Measurements from ENCODE around the gene AHNAK2.
"Not testable (repeated sequence)": the region's sequence is repeated elsewhere in the genome, so short reads cannot be mapped to it uniquely, and the experiment has no call there.

The AHNAK2 gene

GRCh38 chr14:104977681-104978653 is at the start of gene AHNAK2:
Gene AHNAK2, minus strand, starts transcription at chr14:104978374. Its CDS starts 137 bp downstream, at chr14:104978237.
- DNase-seq (ENCODE audit: low read depth) = peak; percentile 19

DNA sequence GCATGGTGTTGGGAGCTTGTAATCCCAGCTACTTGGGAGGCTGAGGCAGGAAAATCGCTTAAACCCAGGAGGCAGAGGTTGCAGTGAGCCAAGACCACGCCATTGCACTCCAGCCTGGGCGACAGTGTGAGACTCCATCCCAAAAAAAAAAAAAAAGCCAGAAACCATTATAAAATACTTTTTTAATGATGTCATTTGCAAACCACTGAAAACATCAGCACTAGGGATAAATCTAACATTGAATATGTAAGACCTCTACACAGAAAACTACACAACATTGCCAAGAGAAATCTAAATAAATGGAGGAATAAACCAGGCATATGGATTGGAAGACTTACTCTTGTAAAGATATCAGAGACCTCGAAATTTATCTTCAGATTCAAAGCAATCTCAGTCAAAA is 49.5 kb upstream of the AHNAK2 start:
- not testable (repeated sequence) for DNase-seq (ENCODE audit: low read depth)

- DNase-seq (ENCODE audit: low read depth) = no peak
These were observed 48.8 kb upstream of the AHNAK2 start for GRCh38 chr14:105026802-105027563.

- no peak for DNase-seq (ENCODE audit: low read depth)
These were observed 48.0 kb upstream of the AHNAK2 start for GRCh38 chr14:105026033-105026785.

DNA sequence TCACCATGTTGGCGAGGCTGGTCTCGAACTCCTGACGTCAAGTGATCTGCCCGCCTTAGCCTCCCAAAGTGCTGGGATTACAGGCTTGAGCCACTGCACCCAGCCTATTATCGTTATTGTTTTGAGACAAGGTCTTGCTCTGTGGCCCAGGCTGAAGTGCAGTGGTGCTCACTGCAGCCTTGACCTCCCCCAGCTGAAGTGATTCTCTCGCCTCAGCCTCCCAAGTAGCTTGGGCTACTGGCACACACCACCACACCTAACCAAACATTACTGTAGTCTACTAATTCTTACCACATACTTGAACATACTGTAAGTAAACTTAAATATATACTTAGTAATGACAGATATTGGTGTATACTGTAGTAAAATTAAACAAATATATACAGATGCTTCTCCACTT is 47.3 kb upstream of the AHNAK2 start:
- no peak for DNase-seq (ENCODE audit: low read depth)

DNA sequence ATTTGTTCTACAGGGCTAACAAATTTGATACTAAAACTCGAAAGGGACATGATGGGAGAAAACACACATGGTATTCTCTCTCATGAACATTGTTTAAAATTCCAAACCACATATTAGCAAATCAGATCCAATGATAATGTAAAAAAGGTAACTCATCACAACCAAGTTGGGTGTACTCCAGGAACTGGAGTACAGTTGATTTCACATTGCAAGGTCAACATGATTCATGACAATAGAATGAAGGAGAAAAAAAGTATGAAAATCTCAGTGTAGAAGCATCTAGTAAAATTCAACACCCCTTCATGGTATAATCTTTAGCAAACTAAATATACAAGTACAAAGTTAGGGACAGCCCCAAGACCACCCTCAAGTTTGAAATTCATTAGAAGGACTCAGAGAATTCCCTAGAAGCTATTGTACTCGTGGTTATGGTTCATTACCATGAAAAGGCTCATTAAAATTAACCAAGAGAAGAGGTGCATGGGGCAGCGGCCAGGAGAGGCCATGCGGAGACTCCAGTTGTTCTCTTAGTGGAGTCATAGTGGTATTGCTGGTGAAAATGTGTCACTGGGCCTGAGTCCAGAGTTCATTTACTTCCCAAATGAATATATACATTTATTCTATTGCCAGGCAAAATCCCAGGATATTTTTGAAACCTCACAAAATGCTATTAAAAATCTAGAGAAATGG is 45.8 kb upstream of the AHNAK2 start:
- DNase-seq (ENCODE audit: low read depth) = no peak

- no peak for DNase-seq (ENCODE audit: low read depth)
These were observed 45.0 kb upstream of the AHNAK2 start for GRCh38 chr14:105023144-105023543.

DNA sequence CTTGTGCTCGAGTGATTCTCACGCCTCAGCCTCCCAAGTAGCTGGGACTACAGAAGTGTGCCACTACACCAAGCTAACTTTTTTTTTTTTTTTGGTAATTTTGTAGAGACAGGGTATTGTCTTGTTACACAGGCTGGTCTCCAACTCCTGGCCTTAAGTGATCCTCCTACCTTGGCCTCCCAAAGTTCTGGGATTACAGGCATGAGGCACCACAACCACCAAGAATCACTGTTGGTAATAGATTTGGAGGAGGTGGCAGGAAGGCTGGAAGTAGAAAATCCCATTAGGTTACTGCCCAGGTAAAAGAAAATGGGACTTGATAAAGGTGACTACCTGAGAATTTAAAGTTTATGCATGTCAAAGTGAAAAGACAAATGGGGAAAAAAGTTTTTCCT is 44.1 kb upstream of the AHNAK2 start:
- DNase-seq (ENCODE audit: low read depth) = no peak

- no peak for DNase-seq (ENCODE audit: low read depth)
These were observed 43.6 kb upstream of the AHNAK2 start for GRCh38 chr14:105021656-105022275.

DNA sequence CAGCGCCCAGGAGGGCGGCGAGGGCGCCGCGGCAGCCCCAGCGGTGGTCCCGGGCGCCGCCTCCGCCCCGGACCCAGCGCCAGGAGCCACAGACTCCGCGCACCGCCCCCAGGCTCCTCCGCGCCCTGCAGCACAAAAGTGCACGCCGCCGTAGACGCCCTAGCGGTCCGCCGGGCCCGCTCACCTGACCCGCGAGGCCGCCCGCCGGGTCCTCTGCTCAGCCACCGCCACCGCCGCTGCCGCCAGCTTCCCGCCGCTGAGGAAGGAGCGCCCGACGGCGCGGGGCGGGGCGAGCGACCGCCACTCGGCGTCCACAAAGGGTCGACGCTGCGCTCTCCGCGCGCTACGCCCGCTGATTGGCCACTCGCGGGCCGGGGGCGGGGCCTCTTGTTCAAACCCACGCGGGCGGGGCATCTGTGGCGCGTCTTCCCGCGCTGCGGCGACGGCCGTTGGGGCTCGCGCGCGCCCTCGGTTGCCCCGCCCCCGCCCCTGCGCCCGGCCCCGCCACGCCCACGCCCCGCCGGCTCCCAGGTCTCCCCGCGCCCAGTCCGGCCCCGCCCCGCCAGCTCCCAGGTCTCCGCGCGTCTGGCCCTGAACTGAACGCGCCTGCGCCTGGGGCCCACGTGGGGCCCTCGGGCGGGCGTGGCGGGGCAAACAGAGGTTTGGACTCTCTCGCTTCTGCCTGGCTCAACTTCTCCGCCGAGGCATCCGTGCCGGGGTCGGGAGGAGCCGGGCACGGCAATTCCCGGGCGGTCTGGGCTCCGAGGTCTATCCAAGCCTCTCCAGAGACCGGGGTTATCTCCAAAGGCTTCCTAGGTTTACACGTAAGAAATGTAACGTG is 42.9 kb upstream of the AHNAK2 start, which contains the start of gene CDCA4:
CDCA4 (minus strand) TSS at position 269 of the 841 bp plus-strand sequence. CDS start 9,154 bp downstream, outside the sequence.
- DNase-seq (ENCODE audit: low read depth) = peak; percentile 97

- DNase-seq (ENCODE audit: low read depth) = peak; percentile 43
These were observed 42.0 kb upstream of the AHNAK2 start for GRCh38 chr14:105019861-105020814.

GRCh38 chr14:105018414-105018813 is 40.2 kb upstream of the AHNAK2 start:
- no peak for DNase-seq (ENCODE audit: low read depth)

GRCh38 chr14:105015905-105016304 is 37.7 kb upstream of the AHNAK2 start:
- no peak for DNase-seq (ENCODE audit: low read depth)

DNA sequence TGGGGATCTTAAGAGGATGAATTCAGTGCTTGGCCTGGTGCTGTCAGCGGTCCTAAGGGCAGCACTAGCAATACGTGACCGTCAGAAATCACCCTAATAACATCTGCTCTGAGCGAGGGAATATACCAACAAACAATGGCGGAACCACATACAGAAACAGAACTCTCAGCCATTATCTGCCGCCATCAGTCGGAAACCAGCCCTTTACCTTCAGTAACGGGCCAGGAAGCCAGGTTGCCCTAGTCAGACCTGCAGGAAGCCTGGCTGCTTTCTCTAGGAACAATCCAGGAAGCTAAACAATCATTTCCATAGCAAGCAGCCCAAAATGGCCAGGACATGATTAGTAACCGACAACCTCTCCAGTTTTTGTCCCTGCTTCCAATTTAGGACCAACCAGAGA is 37.1 kb upstream of the AHNAK2 start:
- DNase-seq (ENCODE audit: low read depth) = no peak

GRCh38 chr14:105014631-105015030 is 36.5 kb upstream of the AHNAK2 start:
- DNase-seq (ENCODE audit: low read depth) = no peak

DNA sequence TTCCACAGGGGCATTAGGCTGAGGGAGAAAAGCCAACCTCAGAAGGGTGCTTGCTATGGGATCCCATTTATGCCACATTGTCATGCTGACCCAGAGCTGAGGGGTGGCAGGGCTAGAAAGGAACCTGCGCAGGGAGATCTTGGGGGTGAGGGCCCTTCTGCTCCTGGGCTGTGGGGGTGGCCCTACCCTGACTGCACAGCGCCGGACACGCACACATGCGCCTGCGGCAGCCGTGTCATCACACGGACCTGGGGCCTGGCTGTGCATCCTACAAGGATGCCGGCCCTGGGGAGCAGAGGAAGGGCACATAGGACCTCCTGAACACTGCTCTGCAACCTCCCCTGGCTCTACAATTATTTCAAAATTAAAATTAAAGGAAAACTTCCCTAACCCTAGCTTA is 35.9 kb upstream of the AHNAK2 start:
- DNase-seq (ENCODE audit: low read depth) = no peak

- no peak for DNase-seq (ENCODE audit: low read depth)
These were observed 35.1 kb upstream of the AHNAK2 start for GRCh38 chr14:105013150-105013785.
